ENCODE data around the gene USP21. TPM values are rescaled to one million over a fixed set of nuclear protein-coding genes. Genes with fewer than 3 reads are reported as not detected.
A peak's percentile ranks its signal among the peaks of the same experiment; 100 is the strongest.

Gene USP21
- polyA plus RNA-seq, 1 donor from 2014 or later = 20.2 TPM

DNA sequence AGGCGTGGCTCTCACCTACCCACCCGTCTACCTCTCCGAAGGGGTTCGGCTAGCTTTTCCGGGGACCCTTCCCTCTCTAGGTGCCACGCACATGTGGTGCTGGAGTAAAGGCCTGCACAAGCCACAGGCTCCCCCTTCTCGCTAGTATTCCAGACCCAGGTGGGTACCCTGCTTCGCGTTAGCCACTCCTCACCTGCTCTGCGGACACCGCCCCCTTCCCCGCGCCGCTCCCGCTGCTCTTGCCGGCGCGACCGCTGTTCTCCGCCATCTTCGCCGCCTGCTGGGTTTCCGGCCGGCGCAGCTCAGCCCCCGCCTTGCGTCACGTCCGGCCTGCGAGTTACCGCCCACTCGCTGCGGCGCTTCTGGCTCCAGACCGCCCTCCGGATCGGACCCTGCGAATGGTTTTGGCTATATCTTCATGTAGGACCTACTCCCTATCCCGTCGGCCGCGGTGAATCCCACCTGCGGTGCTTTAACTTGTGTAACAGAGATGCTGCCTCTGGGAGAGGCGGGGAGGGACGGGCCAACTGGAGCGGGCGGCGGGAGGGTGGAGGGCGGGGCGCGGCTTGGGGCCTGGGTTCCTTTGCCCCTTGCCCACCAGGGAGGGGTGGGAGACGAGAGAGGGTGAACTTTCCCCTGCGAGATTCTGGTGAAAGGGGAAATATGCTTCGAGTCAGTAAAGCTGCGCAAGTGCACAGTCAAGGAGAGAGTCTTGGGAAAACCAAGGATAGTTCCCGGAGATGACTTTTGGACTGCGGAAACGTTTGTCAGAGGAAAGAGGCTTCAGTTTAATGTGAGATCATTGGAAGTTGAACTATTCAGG, 41.3 kb upstream of the USP21 start, which contains the start of the genes NIT1 and PFDN2:
Gene NIT1, plus strand, starts transcription at position 347 of the 823 bp plus-strand sequence. Its CDS starts 72 bp downstream, at position 419.
Gene PFDN2, minus strand, starts transcription at position 279 of the 823 bp plus-strand sequence. Its CDS starts 11 bp downstream, at position 268.
- H3K9me2 ChIP-seq (ENCODE audit: insufficient read depth, low read length) = no peaks in the 10 kb centered on the region
- H3K27me3 ChIP-seq (ENCODE audit: insufficient read depth, low read depth, low read length) = no peaks in the 10 kb centered on the region
- H2AFZ ChIP-seq (ENCODE audit: low read depth, low read length) = peak within 1 kb of the TSS; percentile 99
- H3K9ac ChIP-seq (ENCODE audit: low read length) = peak within 1 kb of the TSS; percentile 95
- peaks cover 45% of the 10 kb centered on the region for H3K79me2 ChIP-seq (replicated peaks; ENCODE audit: insufficient read depth, low read length)
- H3K4me3 ChIP-seq (ENCODE audit: low read length) = peak within 1 kb of the TSS; percentile 99
- TF ChIP-seq MXI1 (conservative IDR thresholded peaks at IDR 0.05; ENCODE audit: poor library complexity, severe bottlenecking) (peak; percentile 98), EP300 (conservative IDR thresholded peaks at IDR 0.05; ENCODE audit: poor library complexity, severe bottlenecking) (peak; percentile 58), POLR2AphosphoS5 (IDR thresholded peaks at IDR 0.05) (peak; percentile 98), EZH2 (IDR thresholded peaks at IDR 0.05; ENCODE audit: borderline replicate concordance, insufficient read depth, low read length, poor library complexity, severe bottlenecking) (no peak), REST (IDR thresholded peaks at IDR 0.05; ENCODE audit: borderline replicate concordance) (peak; percentile 93), RAD21 (conservative IDR thresholded peaks at IDR 0.05) (peak; percentile 40), TAF1 (IDR thresholded peaks at IDR 0.05; ENCODE audit: low read depth) (peak; percentile 97), SMC3 (conservative IDR thresholded peaks at IDR 0.05; ENCODE audit: poor library complexity) (peak; percentile 50)
- TF ChIP-seq, protein P1, sequence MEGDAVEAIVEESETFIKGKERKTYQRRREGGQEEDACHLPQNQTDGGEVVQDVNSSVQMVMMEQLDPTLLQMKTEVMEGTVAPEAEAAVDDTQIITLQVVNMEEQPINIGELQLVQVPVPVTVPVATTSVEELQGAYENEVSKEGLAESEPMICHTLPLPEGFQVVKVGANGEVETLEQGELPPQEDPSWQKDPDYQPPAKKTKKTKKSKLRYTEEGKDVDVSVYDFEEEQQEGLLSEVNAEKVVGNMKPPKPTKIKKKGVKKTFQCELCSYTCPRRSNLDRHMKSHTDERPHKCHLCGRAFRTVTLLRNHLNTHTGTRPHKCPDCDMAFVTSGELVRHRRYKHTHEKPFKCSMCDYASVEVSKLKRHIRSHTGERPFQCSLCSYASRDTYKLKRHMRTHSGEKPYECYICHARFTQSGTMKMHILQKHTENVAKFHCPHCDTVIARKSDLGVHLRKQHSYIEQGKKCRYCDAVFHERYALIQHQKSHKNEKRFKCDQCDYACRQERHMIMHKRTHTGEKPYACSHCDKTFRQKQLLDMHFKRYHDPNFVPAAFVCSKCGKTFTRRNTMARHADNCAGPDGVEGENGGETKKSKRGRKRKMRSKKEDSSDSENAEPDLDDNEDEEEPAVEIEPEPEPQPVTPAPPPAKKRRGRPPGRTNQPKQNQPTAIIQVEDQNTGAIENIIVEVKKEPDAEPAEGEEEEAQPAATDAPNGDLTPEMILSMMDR (IDR thresholded peaks at IDR 0.05; ENCODE audit: poor library complexity, severe bottlenecking) = no peak
- no peaks in the 10 kb centered on the region for H4K20me1 ChIP-seq (ENCODE audit: insufficient read depth)
- no peaks in the 10 kb centered on the region for H3K9me3 ChIP-seq (ENCODE audit: low read length)
- H3K4me2 ChIP-seq (ENCODE audit: low read length) = peak within 1 kb of the TSS; percentile 97
- H3K27ac ChIP-seq (ENCODE audit: low read length) = peak within 1 kb of the TSS; percentile 98
- H3K36me3 ChIP-seq (ENCODE audit: insufficient read depth, low read length) = no peaks in the 10 kb centered on the region
- no peaks in the 10 kb centered on the region for H3F3A ChIP-seq (ENCODE audit: insufficient read depth, low read length, poor library complexity, severe bottlenecking)

GRCh38 chr1:161119092-161119903, 40.0 kb upstream of the USP21 start:
- TF ChIP-seq, protein P1 (IDR thresholded peaks at IDR 0.05; ENCODE audit: poor library complexity, severe bottlenecking) = peak; percentile 57
- TF ChIP-seq RAD21 (conservative IDR thresholded peaks at IDR 0.05) (peak; percentile 13), TAF1 (IDR thresholded peaks at IDR 0.05; ENCODE audit: low read depth) (no peak), REST (IDR thresholded peaks at IDR 0.05; ENCODE audit: borderline replicate concordance) (no peak), MXI1 (conservative IDR thresholded peaks at IDR 0.05; ENCODE audit: poor library complexity, severe bottlenecking) (no peak), EZH2 (IDR thresholded peaks at IDR 0.05; ENCODE audit: borderline replicate concordance, insufficient read depth, low read length, poor library complexity, severe bottlenecking) (no peak)
- H3K79me2 ChIP-seq (replicated peaks; ENCODE audit: insufficient read depth, low read length) = peaks cover 34% of the 10 kb centered on the region

More at GRCh38 chr1:161119092-161119903, 40.0 kb upstream of the USP21 start:
- peak overlapping the region; percentile 69 for H3K4me2 ChIP-seq (ENCODE audit: low read length)
- H3K27me3 ChIP-seq (ENCODE audit: insufficient read depth, low read depth, low read length) = no peaks in the 10 kb centered on the region
- no peaks in the 10 kb centered on the region for H4K20me1 ChIP-seq (ENCODE audit: insufficient read depth)
- no peaks in the 10 kb centered on the region for H3K36me3 ChIP-seq (ENCODE audit: insufficient read depth, low read length)
- no peaks in the 10 kb centered on the region for H3F3A ChIP-seq (ENCODE audit: insufficient read depth, low read length, poor library complexity, severe bottlenecking)
- H3K27ac ChIP-seq (ENCODE audit: low read length) = no peak overlapping the region
- H2AFZ ChIP-seq (ENCODE audit: low read depth, low read length) = no peak overlapping the region
- H3K9me2 ChIP-seq (ENCODE audit: insufficient read depth, low read length) = no peaks in the 10 kb centered on the region
- peak overlapping the region; percentile 99 for H3K4me3 ChIP-seq (ENCODE audit: low read length)
- H3K9ac ChIP-seq (ENCODE audit: low read length) = peak overlapping the region; percentile 95
- no peaks in the 10 kb centered on the region for H3K9me3 ChIP-seq (ENCODE audit: low read length)

All from neural cell (in vitro differentiated cells).